GM21528 (cell line): Measurements from ENCODE around the gene BICDL2.

ENCODE experiments used
- ATAC-seq: cut with Tn5 transposase; IDR thresholded peaks from one replicate; pipeline ENCODE4 v1.9.1; 2021; ENCODE audit warnings: mild to moderate bottlenecking, moderate library complexity; ENCODE audit not compliant: unreplicated experiment, low FRiP score

Gene BICDL2

GRCh38 chr16:3013491-3013951, 23.2 kb downstream of the BICDL2 start:
- ATAC-seq = no peak

GRCh38 chr16:3012828-3013420, 23.8 kb downstream of the BICDL2 start, which contains the start of gene CLDN9:
CLDN9 (plus strand) TSS chr16:3012923; CDS start chr16:3013363, 440 bp downstream.
- no peak for ATAC-seq

GRCh38 chr16:3012246-3012645, 24.5 kb downstream of the BICDL2 start:
- no peak for ATAC-seq

GRCh38 chr16:3010510-3010909, 26.2 kb downstream of the BICDL2 start:
- ATAC-seq = no peak

- no peak for ATAC-seq
Measured at GRCh38 chr16:3009568-3010390, 27.0 kb downstream of the BICDL2 start.

- no peak for ATAC-seq
Measured at GRCh38 chr16:3008690-3009037, 28.1 kb downstream of the BICDL2 start.

- ATAC-seq = no peak
Measured at GRCh38 chr16:3007957-3008689, 28.6 kb downstream of the BICDL2 start.

- no peak for ATAC-seq
Measured at GRCh38 chr16:3007059-3007956, 29.4 kb downstream of the BICDL2 start.

GRCh38 chr16:3004781-3005284, 31.9 kb downstream of the BICDL2 start:
- ATAC-seq = no peak

GRCh38 chr16:3004319-3004718, 32.4 kb downstream of the BICDL2 start:
- peak; percentile 18 for ATAC-seq

GRCh38 chr16:3003582-3004270, 33.0 kb downstream of the BICDL2 start:
- ATAC-seq = peak; percentile 86

- no peak for ATAC-seq
Measured at GRCh38 chr16:3001316-3001715, 35.4 kb downstream of the BICDL2 start.

GRCh38 chr16:3000540-3000939, 36.2 kb downstream of the BICDL2 start:
- ATAC-seq = no peak

- ATAC-seq = no peak
Measured at GRCh38 chr16:2999929-3000328, 36.8 kb downstream of the BICDL2 start.

GRCh38 chr16:2996298-2996697, 40.4 kb downstream of the BICDL2 start:
- no peak for ATAC-seq

- no peak for ATAC-seq
Measured at GRCh38 chr16:2992383-2993081, 44.2 kb downstream of the BICDL2 start.

GRCh38 chr16:2991566-2992261, 45.0 kb downstream of the BICDL2 start:
- no peak for ATAC-seq

- no peak for ATAC-seq
Measured at GRCh38 chr16:2990891-2991290, 45.9 kb downstream of the BICDL2 start.
